HepG2 (cell line): Measurements from ENCODE around the gene GLIS1.

ENCODE experiments used
- BHLHE40 ChIP-seq: IDR thresholded peaks from 2 replicates; pipeline ENCODE4 v1.6.1; 2011; ENCODE audit warnings: low read length, improper control_type of control experiment
- HINFP ChIP-seq: sonication (generic); formaldehyde crosslinking; IDR thresholded peaks from 2 replicates; pipeline ENCODE4 v1.4.0; 2020; ENCODE audit warnings: low read depth, mild to moderate bottlenecking, missing genetic modification reagents
- POLR2AphosphoS2 ChIP-seq: IDR thresholded peaks from 2 replicates; pipeline ENCODE4 v1.6.1; 2011; ENCODE audit warnings: low read depth, low read length, improper control_type of control experiment
- TMF1 ChIP-seq: sonication (generic); formaldehyde crosslinking; IDR thresholded peaks from 2 replicates; pipeline ENCODE4 v1.8.1; 2022; ENCODE audit warnings: low read depth, missing genetic modification reagents
- ZNF333 ChIP-seq: sonication (generic); formaldehyde crosslinking; IDR thresholded peaks from 2 replicates; pipeline ENCODE4 v1.4.0; 2020; ENCODE audit warnings: mild to moderate bottlenecking, missing genetic modification reagents, borderline replicate concordance
- ZNF740 ChIP-seq: sonication (generic); formaldehyde crosslinking; IDR thresholded peaks from 2 replicates; pipeline ENCODE4 v1.4.0; 2020; ENCODE audit warnings: missing genetic modification reagents

- TF ChIP-seq ZNF740 (CRISPR knock-in tag) = no peak
- TF ChIP-seq HINFP (CRISPR knock-in tag) = no peak
- no peak for TF ChIP-seq POLR2AphosphoS2
- TF ChIP-seq TMF1 (CRISPR knock-in tag) = no peak
- no peak for TF ChIP-seq ZNF333 (CRISPR knock-in tag)
- no peak for TF ChIP-seq BHLHE40
Observed at GRCh38 chr1:53460666-53461322, 278.2 kb downstream of the GLIS1 start.
